Stimulated activated CD8-positive, alpha-beta memory T cell treated with anti-CD3 and anti-CD28 coated beads, Interleukin-4, amount 100 ng/mL, for 48 hours (primary cell): ENCODE measurements around the gene LYSMD3.
"Not testable (repeated sequence)": the region's sequence is repeated elsewhere in the genome, so short reads cannot be mapped to it uniquely, and the experiment has no call there.

Source experiments
- DNase-seq: peaks from one replicate; pipeline ENCODE4 v3.0.0-alpha.2; 2020

Gene LYSMD3

GRCh38 chr5:90529194-90529938 is at the start of gene LYSMD3:
TSS of gene LYSMD3 (minus strand) at chr5:90529584. CDS start at chr5:90525289, 4,295 bp downstream.
- peak; percentile 97 for DNase-seq

GRCh38 chr5:90576566-90576965 is 47.2 kb upstream of the LYSMD3 start:
- not testable (repeated sequence) for DNase-seq

GRCh38 chr5:90575712-90576111 is 46.3 kb upstream of the LYSMD3 start:
- no peak for DNase-seq

- DNase-seq = no peak
Observed at GRCh38 chr5:90571147-90571773, 41.9 kb upstream of the LYSMD3 start.

GRCh38 chr5:90570034-90570433 is 40.6 kb upstream of the LYSMD3 start:
- DNase-seq = no peak

- no peak for DNase-seq
Observed at GRCh38 chr5:90569084-90569483, 39.7 kb upstream of the LYSMD3 start.

GRCh38 chr5:90565491-90565890 is 36.1 kb upstream of the LYSMD3 start:
- no peak for DNase-seq

- no peak for DNase-seq
Observed at GRCh38 chr5:90563108-90563507, 33.7 kb upstream of the LYSMD3 start.

- DNase-seq = no peak
Observed at GRCh38 chr5:90562341-90562740, 33.0 kb upstream of the LYSMD3 start.

- no peak for DNase-seq
Observed at GRCh38 chr5:90561766-90562165, 32.4 kb upstream of the LYSMD3 start.

GRCh38 chr5:90560771-90561170 is 31.4 kb upstream of the LYSMD3 start:
- DNase-seq = no peak

- peak; percentile 28 for DNase-seq
Observed at GRCh38 chr5:90558344-90559192, 29.2 kb upstream of the LYSMD3 start, which contains the start of gene ADGRV1. TSS of gene ADGRV1 (plus strand) at chr5:90558797. CDS start at chr5:90558896, 99 bp downstream.

GRCh38 chr5:90557871-90558270 is 28.5 kb upstream of the LYSMD3 start:
- DNase-seq = no peak

- DNase-seq = no peak
Observed at GRCh38 chr5:90557391-90557790, 28.0 kb upstream of the LYSMD3 start.

GRCh38 chr5:90555666-90556065 is 26.3 kb upstream of the LYSMD3 start:
- no peak for DNase-seq

GRCh38 chr5:90554358-90555006 is 25.1 kb upstream of the LYSMD3 start:
- DNase-seq = no peak

GRCh38 chr5:90553711-90554110 is 24.3 kb upstream of the LYSMD3 start:
- no peak for DNase-seq

GRCh38 chr5:90551376-90551775 is 22.0 kb upstream of the LYSMD3 start:
- no peak for DNase-seq

GRCh38 chr5:90550963-90551362 is 21.6 kb upstream of the LYSMD3 start:
- DNase-seq = no peak

- no peak for DNase-seq
Observed at GRCh38 chr5:90549729-90550275, 20.4 kb upstream of the LYSMD3 start.

GRCh38 chr5:90549223-90549622 is 19.8 kb upstream of the LYSMD3 start:
- DNase-seq = no peak

GRCh38 chr5:90548069-90548593 is 18.7 kb upstream of the LYSMD3 start:
- DNase-seq = no peak
